Measurements from ENCODE around the gene MAP3K8. TPM values are rescaled to one million over a fixed set of nuclear protein-coding genes. Genes with fewer than 3 reads are reported as not detected.

Gene MAP3K8
- total and polyA plus RNA-seq, 2 donors (not counting 1 experiment from before 2014, with no cell fraction given), result 97.0 to 99.2 TPM

- CTCF ChIA-PET, result interaction anchor here (1.1 to 2.7 kb wide), 4 partner anchors 11 to 193 kb away, joined by 3 to 21 read pairs (median 3); no protein-coding TSS in a partner anchor
- H3K9me3 ChIP-seq (ENCODE audit: control extremely low read depth in 1 of 3, control insufficient read depth in 2 of 3, insufficient read depth in 1 of 3, low read length in 2 of 3), result no peaks in the 10 kb centered on the region
- H2AFZ ChIP-seq (ENCODE audit: insufficient read depth, low read depth, low read length, poor library complexity, severe bottlenecking), result no peak overlapping the region
- no peaks in the 10 kb centered on the region for H3K79me2 ChIP-seq (ENCODE audit: control insufficient read depth, insufficient read depth, low read length)
- intact Hi-C loops (cut with micrococcal nuclease), result no loop called here
- H3K27me3 Mint-ChIP-seq, result peaks cover 14% of the 10 kb centered on the region
- POLR2A ChIA-PET, result no interaction called here
- TF ChIP-seq, protein P1, sequence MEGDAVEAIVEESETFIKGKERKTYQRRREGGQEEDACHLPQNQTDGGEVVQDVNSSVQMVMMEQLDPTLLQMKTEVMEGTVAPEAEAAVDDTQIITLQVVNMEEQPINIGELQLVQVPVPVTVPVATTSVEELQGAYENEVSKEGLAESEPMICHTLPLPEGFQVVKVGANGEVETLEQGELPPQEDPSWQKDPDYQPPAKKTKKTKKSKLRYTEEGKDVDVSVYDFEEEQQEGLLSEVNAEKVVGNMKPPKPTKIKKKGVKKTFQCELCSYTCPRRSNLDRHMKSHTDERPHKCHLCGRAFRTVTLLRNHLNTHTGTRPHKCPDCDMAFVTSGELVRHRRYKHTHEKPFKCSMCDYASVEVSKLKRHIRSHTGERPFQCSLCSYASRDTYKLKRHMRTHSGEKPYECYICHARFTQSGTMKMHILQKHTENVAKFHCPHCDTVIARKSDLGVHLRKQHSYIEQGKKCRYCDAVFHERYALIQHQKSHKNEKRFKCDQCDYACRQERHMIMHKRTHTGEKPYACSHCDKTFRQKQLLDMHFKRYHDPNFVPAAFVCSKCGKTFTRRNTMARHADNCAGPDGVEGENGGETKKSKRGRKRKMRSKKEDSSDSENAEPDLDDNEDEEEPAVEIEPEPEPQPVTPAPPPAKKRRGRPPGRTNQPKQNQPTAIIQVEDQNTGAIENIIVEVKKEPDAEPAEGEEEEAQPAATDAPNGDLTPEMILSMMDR (IDR thresholded peaks at IDR 0.05), result no peak
- H3K9ac ChIP-seq (ENCODE audit: low read length), result no peak overlapping the region
- H3K4me1 ChIP-seq (ENCODE audit: control insufficient read depth in 2 of 2, insufficient read depth in 2 of 2, low read length in 2 of 2), result no peaks in the 10 kb centered on the region
- H3K27ac ChIP-seq (ENCODE audit: low read length in 2 of 2), result no peak overlapping the region
- no peaks in the 10 kb centered on the region for H3K4me1 Mint-ChIP-seq
- H3K36me3 ChIP-seq (replicated peaks in 1 of 2; ENCODE audit: control extremely low read depth in 1 of 2, control insufficient read depth in 1 of 2, extremely low read depth in 1 of 2, insufficient read depth in 2 of 2, low read length in 1 of 2), result no peaks in the 10 kb centered on the region
- H3K4me3 Mint-ChIP-seq, result no peak overlapping the region
- no peak for ATAC-seq (ENCODE audit: low read depth)
- 10% methylated on average over 2 of the region's 2 CpGs for WGBS (ENCODE audit: insufficient coverage)
- H3K9me3 Mint-ChIP-seq (ENCODE audit: insufficient read depth), result no peaks in the 10 kb centered on the region
- no peak overlapping the region for H3K4me3 ChIP-seq (ENCODE audit: control extremely low read depth in 1 of 5, extremely low read depth in 1 of 5, insufficient read depth in 1 of 5, low read depth in 2 of 5, low read length in 4 of 5)
- DNase-seq, result no peak
- no peaks in the 10 kb centered on the region for H3K27me3 ChIP-seq (replicated peaks in 1 of 4; ENCODE audit: control extremely low read depth in 1 of 4, control insufficient read depth in 3 of 4, insufficient read depth in 4 of 4, low read length in 3 of 4)
- no peak overlapping the region for H3K27ac Mint-ChIP-seq
- H3K4me2 ChIP-seq (replicated peaks; ENCODE audit: low read depth, low read length, poor library complexity, severe bottlenecking), result no peak overlapping the region
- no peaks in the 10 kb centered on the region for H4K20me1 ChIP-seq (ENCODE audit: control insufficient read depth, insufficient read depth, low read length, poor library complexity, severe bottlenecking)
These were observed 35.8 kb upstream of the MAP3K8 start for GRCh38 chr10:30398193-30398592.

GRCh38 chr10:30398788-30399187, 35.2 kb upstream of the MAP3K8 start:
- POLR2A ChIA-PET, result no interaction called here
- Histone ChIP-seq H3K4me2 (replicated peaks; ENCODE audit: low read depth, low read length, poor library complexity, severe bottlenecking) (no peak overlapping the region), H3K79me2 (ENCODE audit: control insufficient read depth, insufficient read depth, low read length) (no peaks in the 10 kb centered on the region), H3K27ac (ENCODE audit: low read length in 2 of 2) (no peak overlapping the region), H4K20me1 (ENCODE audit: control insufficient read depth, insufficient read depth, low read length, poor library complexity, severe bottlenecking) (no peaks in the 10 kb centered on the region), H3K4me1 (ENCODE audit: control insufficient read depth in 2 of 2, insufficient read depth in 2 of 2, low read length in 2 of 2) (no peaks in the 10 kb centered on the region), H3K36me3 (replicated peaks in 1 of 2; ENCODE audit: control extremely low read depth in 1 of 2, control insufficient read depth in 1 of 2, extremely low read depth in 1 of 2, insufficient read depth in 2 of 2, low read length in 1 of 2) (no peaks in the 10 kb centered on the region), H3K27me3 (replicated peaks in 1 of 4; ENCODE audit: control extremely low read depth in 1 of 4, control insufficient read depth in 3 of 4, insufficient read depth in 4 of 4, low read length in 3 of 4) (no peaks in the 10 kb centered on the region), H3K9ac (ENCODE audit: low read length) (no peak overlapping the region), H3K9me3 (ENCODE audit: control extremely low read depth in 1 of 3, control insufficient read depth in 2 of 3, insufficient read depth in 1 of 3, low read length in 2 of 3) (no peaks in the 10 kb centered on the region), H3K4me3 (ENCODE audit: control extremely low read depth in 1 of 5, extremely low read depth in 1 of 5, insufficient read depth in 1 of 5, low read depth in 2 of 5, low read length in 4 of 5) (no peak overlapping the region), H2AFZ (ENCODE audit: insufficient read depth, low read depth, low read length, poor library complexity, severe bottlenecking) (no peak overlapping the region)
- H3K4me1 Mint-ChIP-seq, result no peaks in the 10 kb centered on the region
- no peaks in the 10 kb centered on the region for H3K9me3 Mint-ChIP-seq (ENCODE audit: insufficient read depth)
- H3K27ac Mint-ChIP-seq, result no peak overlapping the region
- CTCF ChIA-PET, result interaction anchor here (2.7 kb wide), 1 partner anchor 192 kb away, joined by 21 read pairs; no protein-coding TSS in a partner anchor
- DNase-seq (no peak), ATAC-seq (ENCODE audit: low read depth) (no peak)
- no peak overlapping the region for H3K4me3 Mint-ChIP-seq
- H3K27me3 Mint-ChIP-seq, result peaks cover 10% of the 10 kb centered on the region
- WGBS (ENCODE audit: insufficient coverage), result 54% methylated on average over 3 of the region's 4 CpGs
- TF ChIP-seq, protein P1 (IDR thresholded peaks at IDR 0.05), result no peak
- no peak for TF ChIP-seq EZH2 (IDR thresholded peaks at IDR 0.05; ENCODE audit: borderline replicate concordance, insufficient read depth, low read depth, low read length, poor library complexity, severe bottlenecking)
- intact Hi-C loops (cut with micrococcal nuclease), result no loop called here

Measured in B cell (primary cell).